Brain pericyte (primary cell): ENCODE data around the gene SIGLEC15.

Experiments used
- DNase-seq: peaks from one replicate; pipeline ENCODE4 v3.0.0-alpha.2; 2012; ENCODE audit warnings: low read depth, low spot score

SIGLEC15 gene

DNA sequence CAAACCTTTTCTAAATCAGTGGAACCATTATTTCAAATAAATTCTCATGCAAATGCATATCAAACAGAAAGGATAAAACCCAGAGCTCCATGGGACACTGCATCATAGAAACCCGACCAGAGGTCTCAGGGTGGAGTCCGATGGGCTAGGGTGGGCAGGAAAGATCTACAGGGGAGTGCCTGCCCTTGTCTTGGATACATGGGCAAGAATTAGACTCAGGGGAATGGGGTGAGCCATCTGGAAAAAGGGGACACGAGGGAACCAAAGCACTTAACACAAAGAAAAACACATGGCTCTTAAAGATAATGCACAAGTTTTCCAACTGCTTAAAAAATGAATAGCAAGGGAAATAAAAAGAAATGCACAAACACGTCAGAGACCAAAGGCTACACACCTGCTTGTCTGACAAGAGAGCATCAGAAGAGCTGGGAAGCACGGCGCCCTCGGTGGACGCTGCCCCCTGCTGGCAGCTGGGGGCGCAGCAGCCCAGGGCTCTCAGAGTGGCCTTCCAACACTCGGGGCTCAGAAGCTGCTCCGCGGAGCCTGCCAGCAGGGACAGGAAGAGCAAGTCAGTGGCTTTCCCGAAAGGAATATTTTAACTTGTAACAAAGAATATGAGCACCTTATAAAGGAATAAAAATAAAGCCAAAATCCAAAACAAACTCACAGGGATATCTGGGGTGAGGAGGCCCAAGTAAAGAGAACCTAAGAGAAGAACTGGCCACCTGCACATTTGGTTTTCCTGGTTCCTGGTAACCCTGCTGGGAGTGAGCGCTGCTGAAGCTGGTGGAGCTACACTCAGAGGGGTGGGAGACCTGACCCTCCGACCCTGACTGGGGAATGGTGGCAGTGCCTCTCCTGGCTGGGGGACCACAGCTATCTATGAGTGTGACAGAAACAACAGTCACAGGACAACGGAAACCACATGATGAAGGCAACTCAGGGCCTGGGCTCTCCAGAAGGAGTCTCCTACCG is 54.5 kb downstream of the SIGLEC15 start:
- peak; percentile 57 for DNase-seq

DNA sequence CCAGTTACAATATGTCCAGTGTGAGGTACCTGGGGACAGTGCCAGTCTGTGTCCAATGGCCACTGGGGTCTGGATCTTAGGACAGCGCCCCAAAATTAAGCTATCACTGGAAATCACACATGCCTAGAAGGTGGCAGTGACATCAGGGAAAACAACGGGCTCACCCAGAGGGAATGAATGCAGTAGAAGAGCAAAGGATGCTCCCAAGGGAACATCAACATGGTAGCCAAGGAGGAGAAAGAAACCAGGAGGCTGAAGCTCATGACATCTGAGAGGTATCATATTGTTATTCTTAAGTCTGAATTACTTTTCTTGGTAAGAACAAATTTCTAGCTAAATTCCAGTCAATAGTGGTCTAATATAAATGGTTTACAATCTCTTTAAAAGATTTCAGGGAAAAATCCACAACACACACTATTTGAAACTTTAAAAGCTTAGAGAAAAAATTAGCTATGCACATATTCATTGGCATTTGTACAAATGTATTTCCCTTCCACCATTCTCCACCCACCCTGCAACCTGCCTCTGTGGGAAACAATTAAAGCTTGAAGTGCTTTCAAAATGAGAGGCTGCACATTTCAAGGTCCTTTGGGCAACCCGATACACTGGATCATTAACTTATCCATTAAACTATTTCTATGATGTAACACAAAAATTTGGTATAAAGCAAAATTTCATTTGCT is 55.5 kb downstream of the SIGLEC15 start:
- no peak for DNase-seq

DNA sequence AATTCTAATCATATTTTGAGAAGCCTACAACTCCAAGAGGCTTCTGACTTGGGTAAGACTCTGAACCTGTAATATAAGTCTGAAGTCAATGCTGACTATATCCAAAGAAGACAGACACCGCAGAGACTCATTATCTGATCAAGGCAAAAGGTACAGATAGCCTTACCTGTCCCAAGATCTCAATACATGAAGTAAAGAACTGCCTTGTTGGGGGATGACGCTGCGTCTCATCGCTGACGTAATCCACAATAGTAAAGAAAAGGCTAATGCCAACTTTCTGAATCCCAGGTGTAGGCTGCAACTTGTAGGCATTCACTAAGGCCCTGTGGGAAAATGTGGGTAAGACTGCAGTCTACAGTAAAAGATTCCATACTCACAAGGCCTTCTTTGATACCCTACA is 62.1 kb downstream of the SIGLEC15 start:
- DNase-seq: no peak

DNA sequence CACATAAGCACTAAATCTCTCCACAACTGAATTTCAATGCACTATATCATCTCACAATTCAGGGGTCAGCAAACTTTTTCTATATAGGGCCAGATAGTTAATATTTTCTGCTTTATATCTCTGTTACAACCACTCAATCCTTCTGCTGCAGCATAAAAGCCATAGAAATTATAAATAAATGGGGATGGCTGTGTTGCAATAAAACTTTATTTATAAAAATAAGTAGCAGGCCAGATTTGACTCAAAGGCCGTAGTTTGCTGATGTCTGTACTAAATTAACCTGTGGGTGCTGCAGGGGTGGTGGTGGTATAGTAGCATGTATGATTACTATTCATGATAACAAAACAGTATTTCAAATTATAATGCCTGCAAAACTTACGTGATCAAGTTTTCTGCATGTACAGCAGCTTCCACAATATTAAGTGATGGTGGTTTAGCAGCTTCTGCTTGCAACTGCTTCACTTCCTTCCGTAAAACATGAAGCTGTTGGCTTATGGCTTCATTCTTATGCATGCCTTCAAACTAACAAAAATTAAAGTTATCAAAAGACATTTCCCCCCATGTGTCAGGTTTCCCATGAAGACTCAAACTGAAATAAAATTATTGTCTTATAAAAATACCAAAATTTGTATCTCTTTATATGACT is 64.1 kb downstream of the SIGLEC15 start:
- DNase-seq: no peak

DNA sequence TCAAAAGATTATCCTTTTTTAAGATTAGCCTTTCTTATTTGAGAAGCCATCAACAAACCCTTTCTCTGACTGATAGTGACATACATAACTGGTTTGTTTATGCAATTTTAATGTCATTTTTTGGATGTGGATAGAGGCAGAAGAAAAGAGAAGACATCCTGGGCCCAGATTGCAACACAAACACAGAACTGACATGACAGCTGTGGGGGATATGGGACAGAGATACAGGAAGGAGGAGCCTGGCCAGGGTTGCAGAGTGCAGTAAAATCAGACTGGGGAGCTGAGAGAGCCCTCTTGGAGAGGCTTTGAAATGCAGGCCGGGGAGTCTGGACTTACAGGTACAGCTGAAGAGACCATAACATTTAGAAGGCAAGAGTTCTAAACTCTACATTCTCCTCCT is 65.1 kb downstream of the SIGLEC15 start:
- no peak for DNase-seq

DNA sequence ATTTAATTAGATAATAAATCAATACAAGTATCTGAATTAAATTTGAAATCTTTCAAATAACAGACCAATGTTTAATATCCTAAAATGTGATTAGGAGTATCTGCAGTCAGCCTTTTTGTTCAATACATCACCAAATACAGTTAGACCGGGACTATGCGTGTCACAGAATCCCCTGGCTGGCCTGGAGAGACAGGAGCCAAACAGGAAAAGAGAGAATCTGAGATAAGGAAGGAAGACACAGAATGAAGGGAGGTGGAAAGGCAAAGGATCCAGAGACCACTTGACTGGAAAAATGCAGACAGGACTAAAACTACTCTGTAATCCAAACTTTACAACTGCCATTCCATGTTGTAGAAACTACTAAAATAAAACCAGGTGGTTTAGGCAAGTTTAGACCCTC is 66.3 kb downstream of the SIGLEC15 start:
- no peak for DNase-seq
